Fibroblast of pulmonary artery (primary cell): ENCODE measurements around the gene PHOX2A.
"Not testable (repeated sequence)": the region's sequence is repeated elsewhere in the genome, so short reads cannot be mapped to it uniquely, and the experiment has no call there.

ENCODE experiments used
- DNase-seq: peaks from one replicate; pipeline ENCODE4 v3.0.0-alpha.2; 2010; ENCODE audit warnings: low read depth
- H3K4me3 ChIP-seq: replicated peaks from 2 replicates; pipeline ENCODE4 v1.5.1; 2011; ENCODE audit warnings: low read depth, mild to moderate bottlenecking, control low read depth, low read length, moderate library complexity
- TF ChIP-seq, protein P1 (sequence below): IDR thresholded peaks from 2 replicates; pipeline ENCODE4 v1.5.1; 2011; ENCODE audit warnings: mild to moderate bottlenecking, control low read depth, low read length, inconsistent platforms; ENCODE audit errors: missing control alignments

PHOX2A gene

DNA sequence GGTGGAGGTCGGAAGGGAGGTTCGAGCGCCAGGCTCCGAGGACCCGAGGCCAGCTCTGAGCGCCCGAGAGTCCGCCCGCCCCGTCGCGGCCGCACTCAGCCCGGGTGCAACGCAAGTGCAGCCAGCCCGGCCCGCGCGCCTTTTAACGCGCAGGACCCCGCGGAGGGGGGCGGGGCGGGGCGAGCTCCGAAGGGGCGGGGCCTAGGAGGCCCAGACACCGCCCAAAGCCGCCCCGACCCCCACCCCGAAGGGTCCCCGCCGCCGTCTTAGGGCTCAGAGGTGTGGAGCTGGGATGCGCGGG is at the start of gene PHOX2A:
Gene PHOX2A, minus strand, starts transcription at position 117 of the 301 bp plus-strand sequence. CDS start 172 bp downstream, outside the sequence.
- no peak for DNase-seq
- TF ChIP-seq, protein P1, sequence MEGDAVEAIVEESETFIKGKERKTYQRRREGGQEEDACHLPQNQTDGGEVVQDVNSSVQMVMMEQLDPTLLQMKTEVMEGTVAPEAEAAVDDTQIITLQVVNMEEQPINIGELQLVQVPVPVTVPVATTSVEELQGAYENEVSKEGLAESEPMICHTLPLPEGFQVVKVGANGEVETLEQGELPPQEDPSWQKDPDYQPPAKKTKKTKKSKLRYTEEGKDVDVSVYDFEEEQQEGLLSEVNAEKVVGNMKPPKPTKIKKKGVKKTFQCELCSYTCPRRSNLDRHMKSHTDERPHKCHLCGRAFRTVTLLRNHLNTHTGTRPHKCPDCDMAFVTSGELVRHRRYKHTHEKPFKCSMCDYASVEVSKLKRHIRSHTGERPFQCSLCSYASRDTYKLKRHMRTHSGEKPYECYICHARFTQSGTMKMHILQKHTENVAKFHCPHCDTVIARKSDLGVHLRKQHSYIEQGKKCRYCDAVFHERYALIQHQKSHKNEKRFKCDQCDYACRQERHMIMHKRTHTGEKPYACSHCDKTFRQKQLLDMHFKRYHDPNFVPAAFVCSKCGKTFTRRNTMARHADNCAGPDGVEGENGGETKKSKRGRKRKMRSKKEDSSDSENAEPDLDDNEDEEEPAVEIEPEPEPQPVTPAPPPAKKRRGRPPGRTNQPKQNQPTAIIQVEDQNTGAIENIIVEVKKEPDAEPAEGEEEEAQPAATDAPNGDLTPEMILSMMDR, result no peak
- H3K4me3 ChIP-seq, result no peak within 1 kb of the TSS

DNA sequence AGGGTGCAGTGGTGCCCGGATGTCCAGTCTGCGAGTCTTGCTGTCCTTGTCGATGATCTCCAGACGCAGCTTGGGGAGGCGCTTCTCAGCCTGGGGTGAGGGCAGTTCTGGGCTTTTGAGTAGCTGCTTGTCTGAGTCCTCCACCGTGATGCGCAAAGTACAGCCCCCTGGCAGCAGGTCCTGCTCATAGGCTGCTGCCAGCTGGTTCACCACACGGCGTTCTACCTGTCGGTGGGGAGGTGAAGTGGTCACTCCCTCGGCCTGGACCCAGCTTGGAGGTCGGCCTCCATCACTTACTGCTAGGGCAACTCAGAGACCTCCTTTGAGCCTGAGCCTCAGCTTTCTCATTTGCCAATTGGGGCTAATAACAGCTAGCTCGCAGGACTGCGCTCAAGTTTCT is 49.4 kb upstream of the PHOX2A start:
- no peak overlapping the region for H3K4me3 ChIP-seq
- TF ChIP-seq, protein P1, result no peak
- no peak for DNase-seq

DNA sequence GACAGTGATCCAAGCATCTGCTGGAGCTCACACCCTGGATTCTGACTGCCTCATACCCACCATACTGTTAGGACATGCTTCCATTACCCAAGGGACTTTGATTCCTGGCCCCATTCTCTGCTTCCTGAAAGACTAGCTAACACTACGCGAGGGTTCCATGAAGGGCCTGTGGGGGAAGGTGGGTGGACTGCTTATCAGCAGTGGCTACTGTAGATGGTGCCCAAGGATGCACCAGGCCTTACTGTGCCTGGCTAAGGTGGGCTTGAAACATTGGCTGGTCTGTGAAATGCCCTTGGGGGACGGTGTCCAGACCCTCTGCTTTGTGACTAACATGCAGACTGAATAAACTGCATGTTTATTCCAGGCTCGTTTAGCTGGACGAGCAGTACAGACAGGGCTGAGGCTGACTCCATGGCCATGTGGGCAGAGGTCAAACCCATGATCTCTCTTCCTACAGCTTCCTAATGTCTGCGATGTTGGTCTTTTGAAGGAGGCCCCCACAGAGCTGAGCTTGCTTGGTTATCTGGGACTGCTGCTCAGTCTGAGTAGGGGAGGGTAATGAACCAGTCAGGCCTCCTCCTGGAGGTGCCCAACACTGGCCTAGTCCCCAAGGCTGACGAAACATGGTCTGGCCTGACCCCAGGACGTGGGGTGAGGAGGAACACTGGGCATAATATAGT is 48.3 kb upstream of the PHOX2A start:
- H3K4me3 ChIP-seq, result no peak overlapping the region
- DNase-seq, result no peak
- TF ChIP-seq, protein P1, result no peak

DNA sequence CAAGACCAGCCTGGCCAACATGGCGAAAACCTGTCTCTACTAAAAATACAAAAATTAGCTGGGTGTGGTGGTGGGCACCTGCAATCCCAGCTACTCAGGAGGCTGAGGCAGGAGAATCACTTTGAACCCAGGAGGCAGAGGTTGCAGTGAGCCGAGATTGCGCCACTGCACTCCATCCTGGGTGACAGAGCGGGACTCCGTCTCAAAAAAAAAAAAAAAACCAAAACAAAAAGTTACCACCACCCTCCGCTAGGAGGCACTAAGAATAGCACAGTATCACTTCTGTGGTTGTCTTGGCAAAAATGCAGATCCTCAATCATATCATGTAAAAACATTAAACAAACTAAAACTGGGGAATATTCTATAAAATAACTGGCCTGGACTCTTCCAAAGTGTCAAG is 46.8 kb upstream of the PHOX2A start:
- TF ChIP-seq, protein P1, result peak; percentile 64
- not testable (repeated sequence) for H3K4me3 ChIP-seq
- DNase-seq, result peak; percentile 50

DNA sequence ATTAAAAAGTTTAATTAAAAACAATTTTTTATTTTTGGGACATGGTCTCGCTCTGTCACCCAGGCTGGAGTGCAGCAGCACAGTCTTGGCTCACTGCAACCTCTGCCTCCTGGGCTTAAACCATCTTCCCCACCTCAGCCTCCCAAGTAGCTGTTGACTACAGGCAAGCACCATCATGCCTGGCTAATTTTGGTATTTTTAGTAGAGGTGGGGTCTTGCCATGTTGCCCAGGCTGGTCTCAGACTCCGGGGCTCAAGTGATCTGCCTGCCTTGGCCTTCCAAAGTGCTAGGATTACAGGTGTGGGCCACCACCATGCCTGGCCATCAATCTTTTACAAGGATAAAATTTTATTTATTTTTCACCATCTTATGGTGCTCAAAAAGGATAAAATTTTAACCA is 43.3 kb upstream of the PHOX2A start:
- TF ChIP-seq, protein P1, result no peak
- no peak for DNase-seq
- H3K4me3 ChIP-seq, result no peak overlapping the region

DNA sequence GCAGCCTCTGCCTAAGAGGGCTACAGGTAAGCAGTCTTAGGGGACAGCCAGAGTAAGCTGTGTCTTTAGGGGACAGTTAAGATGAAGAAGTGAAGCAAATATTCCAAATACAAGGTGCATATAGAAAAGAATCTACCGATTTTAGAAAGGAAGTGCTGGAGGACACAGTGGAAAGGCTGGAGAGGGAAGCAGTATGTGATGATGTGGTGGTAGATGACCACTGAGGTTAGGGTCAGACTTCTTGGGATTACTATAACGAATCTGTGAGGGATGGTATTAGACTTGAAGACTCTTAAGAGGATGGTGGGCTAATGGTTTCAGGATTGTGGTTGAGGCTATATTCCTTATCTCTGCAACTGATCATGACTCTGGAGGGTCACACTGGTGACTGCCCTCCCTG is 40.0 kb upstream of the PHOX2A start:
- no peak for DNase-seq
- TF ChIP-seq, protein P1, result no peak

DNA sequence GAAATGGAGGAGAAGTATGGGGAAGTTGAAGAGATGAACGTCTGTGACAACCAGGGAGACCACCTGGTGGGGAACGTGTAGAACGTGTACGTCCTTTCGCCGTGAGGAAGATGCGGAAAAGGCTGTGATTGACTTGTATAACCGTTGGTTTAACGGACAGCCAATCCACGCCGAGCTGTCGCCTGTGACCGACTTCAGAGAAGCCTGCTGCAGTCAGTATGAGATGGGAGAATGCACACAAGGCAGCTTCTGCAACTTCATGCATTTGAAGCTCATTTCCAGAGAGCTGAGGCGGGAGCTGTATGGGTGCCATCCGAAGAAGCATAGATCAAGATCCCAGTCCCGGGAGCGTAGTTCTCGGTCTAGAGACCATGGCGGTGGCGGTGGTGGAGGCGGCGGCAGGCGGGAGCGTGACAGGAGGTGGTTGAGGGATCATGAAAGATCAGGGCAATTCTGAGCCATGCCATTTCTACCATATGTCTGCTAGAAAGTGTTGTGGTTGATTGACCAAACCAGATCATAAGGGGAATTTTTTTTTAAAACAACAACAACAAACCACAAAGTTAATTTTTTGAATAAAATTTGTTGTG is 36.8 kb upstream of the PHOX2A start:
- no peak for DNase-seq
- TF ChIP-seq, protein P1, result no peak
- H3K4me3 ChIP-seq, result no peak overlapping the region

More for the DNA sequence above, 40.0 kb upstream of the PHOX2A start:
- H3K4me3 ChIP-seq, result no peak overlapping the region
